Stimulated activated naive CD8-positive, alpha-beta T cell treated with anti-CD3 and anti-CD28 coated beads, Interleukin-15, Interleukin-2, amounts not matched to agents 100 ng/mL and 50 ng/mL, for 24 hours (primary cell): Measurements from ENCODE around the gene DAND5.
"Not testable (repeated sequence)": the region's sequence is repeated elsewhere in the genome, so short reads cannot be mapped to it uniquely, and the experiment has no call there.

Experiments
- H3K27ac Mint-ChIP-seq: one replicate; pipeline ENCODE4 v1.8.0; 2021; ENCODE audit warnings: mild to moderate bottlenecking, mixed read lengths
- H3K27me3 Mint-ChIP-seq: one replicate; pipeline ENCODE4 v1.8.0; 2021; ENCODE audit warnings: mixed read lengths
- H3K36me3 Mint-ChIP-seq: one replicate; pipeline ENCODE4 v1.8.0; 2021; ENCODE audit warnings: low read depth, mixed read lengths
- H3K4me1 Mint-ChIP-seq: one replicate; pipeline ENCODE4 v1.8.0; 2021; ENCODE audit warnings: low read depth, mixed read lengths
- H3K4me3 Mint-ChIP-seq: one replicate; pipeline ENCODE4 v1.8.0; 2021; ENCODE audit warnings: mild to moderate bottlenecking, mixed read lengths
- H3K9me3 Mint-ChIP-seq: one replicate; pipeline ENCODE4 v1.8.0; 2021; ENCODE audit warnings: mixed read lengths

The DAND5 gene

GRCh38 chr19:12952488-12953137 is 16.8 kb upstream of the DAND5 start:
- no peaks in the 10 kb centered on the region for H3K27me3 Mint-ChIP-seq
- H3K4me3 Mint-ChIP-seq, result no peak overlapping the region
- peaks cover 64% of the 10 kb centered on the region for H3K36me3 Mint-ChIP-seq
- H3K27ac Mint-ChIP-seq, result peak overlapping the region; percentile 49
- H3K4me1 Mint-ChIP-seq, result peaks cover 37% of the 10 kb centered on the region
- H3K9me3 Mint-ChIP-seq, result no peaks in the 10 kb centered on the region

DNA sequence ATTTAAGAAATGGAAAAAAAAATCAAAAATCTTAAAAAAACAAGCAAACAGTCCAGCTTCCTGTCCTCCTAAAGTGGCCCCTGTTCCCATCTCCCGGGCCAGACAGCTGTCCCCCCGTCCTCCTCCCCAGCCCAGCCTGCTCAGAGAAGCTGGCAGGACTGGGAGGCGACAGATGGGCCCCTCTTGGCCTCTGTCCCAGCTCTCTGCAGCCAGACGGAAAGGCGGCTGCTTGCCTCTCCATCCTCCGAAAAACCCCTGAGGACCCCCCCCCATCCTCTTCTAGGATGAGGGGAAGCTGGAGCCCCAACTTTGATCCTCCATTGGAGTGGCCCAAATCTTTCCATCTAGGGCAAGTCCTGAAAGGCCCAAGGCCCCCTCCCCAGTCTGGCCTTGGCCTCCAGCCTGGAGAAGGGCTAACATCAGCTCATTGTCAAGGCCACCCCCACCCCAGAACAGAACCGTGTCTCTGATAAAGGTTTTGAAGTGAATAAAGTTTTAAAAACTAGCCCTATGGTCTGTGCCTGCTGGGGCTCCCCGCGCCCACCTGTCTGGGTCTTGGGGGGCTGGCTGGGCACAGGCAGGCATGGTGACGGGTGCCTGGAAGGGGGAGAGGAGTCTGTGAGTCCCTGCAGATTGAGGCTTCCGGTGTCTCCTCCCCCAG is 16.1 kb upstream of the DAND5 start:
- Mint-ChIP-seq H3K27me3 (no peaks in the 10 kb centered on the region), H3K27ac (no peak overlapping the region), H3K9me3 (no peaks in the 10 kb centered on the region), H3K4me1 (peaks cover 34% of the 10 kb centered on the region), H3K4me3 (no peak overlapping the region), H3K36me3 (peaks cover 59% of the 10 kb centered on the region)

- Mint-ChIP-seq H3K36me3 (peaks cover 54% of the 10 kb centered on the region), H3K4me3 (peak overlapping the region; percentile 37), H3K27ac (peak overlapping the region; percentile 80), H3K27me3 (no peaks in the 10 kb centered on the region), H3K4me1 (peaks cover 34% of the 10 kb centered on the region), H3K9me3 (no peaks in the 10 kb centered on the region)
Observed at GRCh38 chr19:12953799-12954611, 15.4 kb upstream of the DAND5 start.

GRCh38 chr19:12954612-12954962 is 14.8 kb upstream of the DAND5 start:
- no peak overlapping the region for H3K4me3 Mint-ChIP-seq
- H3K27me3 Mint-ChIP-seq, result no peaks in the 10 kb centered on the region
- peaks cover 34% of the 10 kb centered on the region for H3K4me1 Mint-ChIP-seq
- H3K36me3 Mint-ChIP-seq, result peaks cover 50% of the 10 kb centered on the region
- H3K9me3 Mint-ChIP-seq, result no peaks in the 10 kb centered on the region
- peak overlapping the region; percentile 80 for H3K27ac Mint-ChIP-seq

- Mint-ChIP-seq H3K36me3 (peaks cover 40% of the 10 kb centered on the region), H3K4me1 (peaks cover 34% of the 10 kb centered on the region), H3K4me3 (peak overlapping the region; percentile 89), H3K27ac (peak overlapping the region; percentile 80)
- H3K27me3 Mint-ChIP-seq, H3K9me3 Mint-ChIP-seq: not testable (repeated sequence)
Observed at GRCh38 chr19:12955575-12955974, 13.8 kb upstream of the DAND5 start.

- Mint-ChIP-seq H3K27ac (peak overlapping the region; percentile 80), H3K27me3 (no peaks in the 10 kb centered on the region), H3K4me3 (peak overlapping the region; percentile 89), H3K9me3 (no peaks in the 10 kb centered on the region), H3K36me3 (peaks cover 36% of the 10 kb centered on the region), H3K4me1 (peaks cover 33% of the 10 kb centered on the region)
Observed at GRCh38 chr19:12955996-12956395, 13.4 kb upstream of the DAND5 start.

GRCh38 chr19:12956446-12957388 is 12.7 kb upstream of the DAND5 start, which contains the start of gene GADD45GIP1:
Gene GADD45GIP1, minus strand, starts transcription at chr19:12957223. Its CDS starts 11 bp downstream, at chr19:12957212.
- Mint-ChIP-seq H3K27ac (peak within 1 kb of the TSS; percentile 96), H3K4me3 (peak within 1 kb of the TSS; percentile 89), H3K4me1 (peaks cover 29% of the 10 kb centered on the region), H3K36me3 (peaks cover 29% of the 10 kb centered on the region), H3K27me3 (no peaks in the 10 kb centered on the region), H3K9me3 (no peaks in the 10 kb centered on the region)

GRCh38 chr19:12957389-12957952 is 11.9 kb upstream of the DAND5 start:
- Mint-ChIP-seq H3K36me3 (peaks cover 24% of the 10 kb centered on the region), H3K4me3 (peak overlapping the region; percentile 89), H3K27ac (peak overlapping the region; percentile 96), H3K4me1 (peaks cover 29% of the 10 kb centered on the region)
- H3K27me3 Mint-ChIP-seq, H3K9me3 Mint-ChIP-seq: not testable (repeated sequence)

GRCh38 chr19:12959481-12959880 is 9.9 kb upstream of the DAND5 start:
- H3K4me3 Mint-ChIP-seq, result no peak overlapping the region
- no peaks in the 10 kb centered on the region for H3K27me3 Mint-ChIP-seq
- H3K36me3 Mint-ChIP-seq, result peaks cover 15% of the 10 kb centered on the region
- H3K4me1 Mint-ChIP-seq, result peaks cover 20% of the 10 kb centered on the region
- H3K9me3 Mint-ChIP-seq, result no peaks in the 10 kb centered on the region
- no peak overlapping the region for H3K27ac Mint-ChIP-seq

DNA sequence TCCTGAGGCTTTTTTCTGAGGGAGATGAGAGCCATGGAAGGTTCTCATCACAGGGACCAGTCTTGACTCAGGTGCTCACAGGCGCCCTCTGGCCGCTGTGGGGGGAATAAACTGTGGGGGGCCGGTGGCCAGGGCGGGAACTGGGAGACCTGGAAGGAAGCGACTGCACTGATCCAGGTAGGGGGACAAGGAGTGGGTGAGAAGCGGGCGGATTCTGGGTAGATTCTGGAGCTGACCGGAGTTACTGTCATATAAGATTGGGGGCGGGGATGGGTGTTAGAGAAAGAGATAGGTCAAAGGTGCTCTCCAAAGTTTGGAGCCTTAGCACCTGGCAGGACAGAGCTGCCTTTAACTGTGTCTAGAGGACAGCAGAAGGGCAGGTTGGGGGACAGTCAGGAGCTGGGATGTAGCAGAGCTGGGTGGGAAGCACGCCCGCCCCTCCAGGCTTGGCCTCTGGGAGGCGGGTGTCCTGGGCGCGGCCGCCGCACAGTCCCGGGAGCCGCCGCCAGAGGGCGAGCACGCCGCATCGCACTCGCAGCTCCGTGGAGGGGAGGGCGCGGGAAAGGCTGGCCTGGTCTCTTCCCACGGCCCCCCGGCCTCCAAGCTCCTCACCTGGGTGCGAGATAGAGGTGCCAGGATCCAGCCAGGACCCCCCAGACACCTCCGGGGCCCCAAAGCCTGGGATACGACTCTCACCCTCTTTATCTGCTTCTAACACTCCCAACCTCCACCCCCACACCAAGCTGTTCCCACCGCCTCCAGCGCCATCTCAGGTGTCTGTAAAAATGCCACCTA is 4.2 kb upstream of the DAND5 start:
- Mint-ChIP-seq H3K4me3 (peak overlapping the region; percentile 80), H3K4me1 (peaks cover 15% of the 10 kb centered on the region), H3K27me3 (no peaks in the 10 kb centered on the region), H3K9me3 (no peaks in the 10 kb centered on the region), H3K27ac (peak overlapping the region; percentile 76), H3K36me3 (no peaks in the 10 kb centered on the region)

- Mint-ChIP-seq H3K27ac (no peak overlapping the region), H3K27me3 (no peaks in the 10 kb centered on the region), H3K36me3 (no peaks in the 10 kb centered on the region), H3K9me3 (no peaks in the 10 kb centered on the region), H3K4me1 (peaks cover 20% of the 10 kb centered on the region), H3K4me3 (peak overlapping the region; percentile 23)
Observed at GRCh38 chr19:12965812-12966135, 3.6 kb upstream of the DAND5 start.

DNA sequence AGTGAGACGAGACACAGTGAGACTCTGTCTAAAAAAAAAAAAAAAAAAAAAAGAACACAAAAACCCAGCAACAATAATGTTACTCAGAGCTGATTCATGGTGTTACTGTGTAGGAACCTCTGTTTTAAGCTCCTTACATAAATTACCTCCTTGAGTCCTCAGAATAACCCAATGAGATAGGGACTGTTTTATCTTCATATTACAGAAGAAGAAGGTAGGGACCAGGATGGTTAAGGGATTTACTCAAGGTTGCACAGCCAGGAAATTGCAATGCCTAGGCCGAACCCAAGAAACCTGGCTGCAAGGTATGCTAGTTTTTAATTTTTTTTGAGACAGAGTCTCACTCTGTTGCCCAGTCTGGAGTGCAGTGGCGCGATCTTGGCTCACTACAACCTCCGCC is 1.5 kb upstream of the DAND5 start:
- H3K27me3 Mint-ChIP-seq, result no peaks in the 10 kb centered on the region
- no peaks in the 10 kb centered on the region for H3K36me3 Mint-ChIP-seq
- H3K27ac Mint-ChIP-seq, result no peak overlapping the region
- H3K9me3 Mint-ChIP-seq, result no peaks in the 10 kb centered on the region
- H3K4me3 Mint-ChIP-seq, result no peak overlapping the region
- H3K4me1 Mint-ChIP-seq, result peaks cover 20% of the 10 kb centered on the region

GRCh38 chr19:12970070-12970820 is 869 bp downstream of the DAND5 start:
- peaks cover 14% of the 10 kb centered on the region for H3K4me1 Mint-ChIP-seq
- no peaks in the 10 kb centered on the region for H3K36me3 Mint-ChIP-seq
- H3K27ac Mint-ChIP-seq, result no peak overlapping the region
- no peak overlapping the region for H3K4me3 Mint-ChIP-seq
- no peaks in the 10 kb centered on the region for H3K9me3 Mint-ChIP-seq
- H3K27me3 Mint-ChIP-seq, result no peaks in the 10 kb centered on the region
